Lower leg skin (tissue), 3 donors: ENCODE measurements around the gene GPR25.

ENCODE experiments used
- POLR2A ChIP-seq, 2 donors: fragments of 450-650 bp; IDR thresholded peaks; one replicate each; pipeline ENCODE4 v1.6.1; 2016 to 2017; ENCODE audit warnings: antibody characterized with exemption in 2 of 2, mild to moderate bottlenecking in 1 of 2, moderate library complexity in 1 of 2
- TF ChIP-seq, protein P1 (sequence below), 3 donors: fragments of 450-650 bp; IDR thresholded peaks; one replicate each; pipeline ENCODE4 v1.5.1; 2016; ENCODE audit warnings: antibody characterized with exemption in 3 of 3, mild to moderate bottlenecking in 3 of 3, moderate library complexity in 2 of 3

DNA sequence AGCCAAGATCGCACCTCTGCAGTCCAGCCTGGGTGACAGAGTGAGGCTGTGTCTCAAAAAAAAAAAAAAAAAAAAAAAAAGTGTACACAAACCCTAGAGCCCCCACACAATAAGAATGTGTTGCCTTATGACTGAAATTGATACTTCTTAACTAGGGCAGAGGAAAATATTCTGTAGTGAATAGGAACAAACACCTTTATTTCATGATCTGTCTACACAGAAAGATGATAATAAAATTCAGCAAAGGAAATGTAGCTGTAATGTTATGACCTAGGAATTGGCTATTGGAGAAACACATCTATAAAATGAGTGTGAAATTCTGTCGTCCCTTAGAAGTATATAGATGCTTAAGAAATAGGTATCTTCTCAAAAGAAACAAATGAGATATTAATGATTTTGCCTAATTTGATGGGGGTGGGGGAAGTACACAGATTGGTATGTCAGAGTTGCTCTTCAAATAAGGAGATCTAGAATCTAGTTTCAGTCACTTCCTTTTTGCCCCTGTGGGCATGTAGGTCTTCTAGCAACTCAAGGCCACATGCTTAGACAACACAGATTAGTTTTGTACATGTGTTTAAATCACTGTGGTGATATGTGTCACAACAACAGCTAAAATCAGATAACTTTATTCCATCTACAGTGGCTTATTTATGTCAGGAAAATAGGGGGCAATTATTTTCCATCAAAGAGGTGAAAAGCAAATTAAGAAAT, 10.7 kb upstream of the GPR25 start:
- TF ChIP-seq, protein P1, sequence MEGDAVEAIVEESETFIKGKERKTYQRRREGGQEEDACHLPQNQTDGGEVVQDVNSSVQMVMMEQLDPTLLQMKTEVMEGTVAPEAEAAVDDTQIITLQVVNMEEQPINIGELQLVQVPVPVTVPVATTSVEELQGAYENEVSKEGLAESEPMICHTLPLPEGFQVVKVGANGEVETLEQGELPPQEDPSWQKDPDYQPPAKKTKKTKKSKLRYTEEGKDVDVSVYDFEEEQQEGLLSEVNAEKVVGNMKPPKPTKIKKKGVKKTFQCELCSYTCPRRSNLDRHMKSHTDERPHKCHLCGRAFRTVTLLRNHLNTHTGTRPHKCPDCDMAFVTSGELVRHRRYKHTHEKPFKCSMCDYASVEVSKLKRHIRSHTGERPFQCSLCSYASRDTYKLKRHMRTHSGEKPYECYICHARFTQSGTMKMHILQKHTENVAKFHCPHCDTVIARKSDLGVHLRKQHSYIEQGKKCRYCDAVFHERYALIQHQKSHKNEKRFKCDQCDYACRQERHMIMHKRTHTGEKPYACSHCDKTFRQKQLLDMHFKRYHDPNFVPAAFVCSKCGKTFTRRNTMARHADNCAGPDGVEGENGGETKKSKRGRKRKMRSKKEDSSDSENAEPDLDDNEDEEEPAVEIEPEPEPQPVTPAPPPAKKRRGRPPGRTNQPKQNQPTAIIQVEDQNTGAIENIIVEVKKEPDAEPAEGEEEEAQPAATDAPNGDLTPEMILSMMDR (IDR thresholded peaks at IDR 0.05), result no peak
- TF ChIP-seq POLR2A (IDR thresholded peaks at IDR 0.05), result no peak
